GM21723 (cell line): Measurements from ENCODE around the gene NRAP.

Experiments used
- ATAC-seq: cut with Tn5 transposase; IDR thresholded peaks from one replicate; pipeline ENCODE4 v1.9.1; 2021; ENCODE audit warnings: mild to moderate bottlenecking, moderate library complexity; ENCODE audit not compliant: unreplicated experiment

Gene NRAP

DNA sequence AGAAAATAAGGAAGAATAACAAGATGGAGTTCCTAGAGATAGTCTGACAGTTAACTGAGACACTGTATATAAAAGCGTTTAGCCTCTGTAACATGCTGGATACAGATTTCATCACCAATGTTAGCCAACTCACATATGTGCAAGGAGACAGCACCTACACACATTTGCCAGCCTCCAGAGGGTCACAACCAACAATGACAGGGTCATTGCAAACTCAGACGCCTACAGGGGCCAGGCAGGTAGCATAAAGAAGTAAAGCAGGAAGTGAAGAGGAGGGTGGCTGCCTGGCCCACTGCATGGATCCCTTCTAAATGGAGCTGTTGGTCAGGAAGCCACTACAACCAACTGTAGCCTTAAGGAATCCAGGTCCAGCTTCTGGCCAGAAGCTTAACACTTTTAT lies 50.4 kb downstream of the NRAP start:
- ATAC-seq: no peak

DNA sequence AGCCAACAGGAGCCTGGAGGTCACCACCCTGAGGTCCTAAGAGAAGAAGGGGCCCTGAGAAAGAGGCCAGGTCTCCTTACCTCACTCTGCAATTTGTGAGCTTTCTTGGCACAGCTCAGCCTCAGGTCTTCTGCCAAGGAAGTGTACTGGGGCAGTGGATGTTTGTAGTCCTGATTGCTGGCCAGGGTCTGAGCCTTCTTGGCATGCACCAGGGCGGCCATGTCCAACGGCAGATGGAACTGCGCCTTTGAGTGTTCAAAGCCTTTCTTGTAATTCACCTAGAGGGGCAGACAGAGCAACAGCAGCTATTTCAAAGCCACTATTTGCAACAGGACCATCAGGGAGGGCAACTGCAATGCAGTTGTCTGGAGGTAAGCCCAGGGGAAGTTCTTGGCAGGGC lies 51.7 kb downstream of the NRAP start:
- no peak for ATAC-seq

DNA sequence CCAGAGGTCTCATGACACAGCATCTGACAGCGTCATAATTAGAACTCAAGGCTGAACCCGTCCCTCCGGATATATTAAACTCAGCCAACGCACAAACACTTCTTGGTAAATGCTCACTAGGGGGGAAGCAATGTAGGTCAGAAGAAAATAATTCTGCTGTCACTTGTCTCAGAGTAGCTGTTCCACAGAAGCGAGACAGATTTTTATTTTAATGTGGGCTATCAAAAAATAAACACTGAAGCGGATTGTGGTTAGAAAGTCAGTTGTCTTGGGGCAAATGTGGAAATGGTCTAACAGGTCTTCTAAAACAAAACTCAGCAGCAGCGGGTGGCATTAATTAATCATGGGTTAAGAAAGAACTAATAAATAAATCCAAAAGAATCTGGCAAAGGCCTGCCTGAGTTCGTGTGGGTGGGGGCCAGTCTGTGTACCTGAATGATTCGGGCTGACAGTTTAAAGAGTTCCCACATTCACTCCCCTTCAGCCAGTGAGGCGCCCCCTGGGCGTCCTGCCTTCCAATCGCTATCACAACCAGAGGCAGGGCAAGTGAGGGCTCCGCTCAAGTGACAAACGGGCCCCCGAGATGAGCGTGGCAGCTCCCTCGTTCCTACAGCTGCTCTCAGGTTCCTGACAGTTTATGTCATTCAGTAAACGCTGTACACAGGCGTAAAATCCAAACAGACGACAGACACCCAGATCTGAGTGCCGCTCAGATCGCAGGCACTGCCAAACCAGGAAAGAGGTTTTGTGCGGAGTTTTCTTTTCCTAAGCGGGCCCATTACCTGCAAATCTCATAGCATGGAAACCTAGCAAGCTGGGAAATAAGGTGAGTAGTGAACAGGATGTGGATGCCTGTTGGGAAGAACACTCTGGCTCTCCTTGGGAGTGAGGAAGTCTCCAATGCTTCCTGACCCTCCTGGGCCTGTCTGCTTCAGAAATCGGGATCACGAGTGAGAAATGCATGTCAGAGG lies 52.9 kb downstream of the NRAP start:
- ATAC-seq: no peak

DNA sequence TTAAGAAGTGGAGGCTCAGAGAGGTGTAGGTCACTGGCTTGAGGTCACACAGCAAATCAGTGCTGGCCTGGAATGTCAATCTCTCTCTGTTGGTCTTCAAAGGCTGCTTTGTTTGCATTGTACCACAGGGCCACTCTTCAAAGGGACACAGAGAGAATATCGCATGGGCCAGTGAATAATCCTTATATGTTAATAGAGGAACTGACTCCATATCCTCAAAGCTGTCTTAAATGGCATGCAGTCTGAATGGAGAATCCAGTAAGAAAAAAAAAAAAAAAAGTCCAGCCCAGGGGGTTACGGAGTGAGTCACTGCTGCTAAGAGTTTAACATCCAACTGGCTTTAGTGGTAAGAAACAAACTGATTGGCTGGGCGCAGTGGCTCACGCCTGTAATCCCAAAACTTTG lies 54.1 kb downstream of the NRAP start:
- no peak for ATAC-seq

DNA sequence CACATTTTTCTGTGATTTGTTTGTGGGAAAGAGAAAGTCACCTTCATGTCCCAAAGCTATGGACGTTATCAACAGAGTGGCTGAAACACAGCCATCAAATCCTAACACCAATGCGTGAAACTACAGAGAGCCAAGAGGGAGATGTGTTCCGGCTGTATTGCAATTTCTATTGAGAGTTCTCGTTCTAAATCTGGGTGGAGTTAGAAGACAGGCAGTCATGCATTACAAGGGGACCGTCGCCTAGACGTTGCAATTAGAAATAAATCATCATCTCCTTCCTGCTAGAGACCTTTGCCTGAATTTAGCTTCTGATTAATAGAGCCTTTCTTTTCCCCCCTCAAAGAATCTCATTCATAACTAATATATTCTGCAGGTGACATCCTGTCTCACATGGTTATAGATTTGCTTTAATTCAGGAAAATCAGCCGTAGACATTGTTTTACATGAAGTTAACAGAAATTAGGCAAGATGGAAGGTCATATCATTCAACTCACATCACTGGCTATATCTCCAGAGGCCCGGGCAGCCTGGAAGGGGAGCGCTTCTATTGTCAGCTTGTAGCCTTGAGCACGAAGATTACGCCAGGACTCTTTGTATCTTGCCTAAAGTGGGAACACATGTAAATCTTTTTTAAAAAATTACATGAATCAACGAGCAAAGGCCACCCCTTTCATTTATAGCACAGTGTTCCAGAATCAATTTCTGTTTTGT lies 58.4 kb downstream of the NRAP start:
- ATAC-seq: no peak

DNA sequence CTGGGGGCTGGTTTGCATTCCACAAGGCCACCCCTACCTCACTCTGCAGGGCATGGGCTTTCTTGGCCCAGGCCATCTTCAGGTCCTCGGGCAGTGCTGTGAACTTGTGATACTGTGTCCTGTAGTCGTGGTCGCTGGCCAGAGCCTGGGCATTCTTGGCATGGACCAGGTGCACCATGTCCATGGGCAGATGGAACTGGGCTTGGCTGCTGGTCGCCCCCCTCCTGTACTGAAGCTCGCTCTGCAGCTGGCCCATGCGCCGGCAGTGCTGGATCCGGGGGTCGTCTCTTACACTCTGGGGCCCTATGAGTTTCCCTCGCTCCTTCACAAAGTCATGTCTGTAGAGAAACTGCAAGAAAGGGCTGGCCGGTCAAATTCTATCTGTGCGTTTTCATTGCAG lies 59.3 kb downstream of the NRAP start:
- no peak for ATAC-seq

DNA sequence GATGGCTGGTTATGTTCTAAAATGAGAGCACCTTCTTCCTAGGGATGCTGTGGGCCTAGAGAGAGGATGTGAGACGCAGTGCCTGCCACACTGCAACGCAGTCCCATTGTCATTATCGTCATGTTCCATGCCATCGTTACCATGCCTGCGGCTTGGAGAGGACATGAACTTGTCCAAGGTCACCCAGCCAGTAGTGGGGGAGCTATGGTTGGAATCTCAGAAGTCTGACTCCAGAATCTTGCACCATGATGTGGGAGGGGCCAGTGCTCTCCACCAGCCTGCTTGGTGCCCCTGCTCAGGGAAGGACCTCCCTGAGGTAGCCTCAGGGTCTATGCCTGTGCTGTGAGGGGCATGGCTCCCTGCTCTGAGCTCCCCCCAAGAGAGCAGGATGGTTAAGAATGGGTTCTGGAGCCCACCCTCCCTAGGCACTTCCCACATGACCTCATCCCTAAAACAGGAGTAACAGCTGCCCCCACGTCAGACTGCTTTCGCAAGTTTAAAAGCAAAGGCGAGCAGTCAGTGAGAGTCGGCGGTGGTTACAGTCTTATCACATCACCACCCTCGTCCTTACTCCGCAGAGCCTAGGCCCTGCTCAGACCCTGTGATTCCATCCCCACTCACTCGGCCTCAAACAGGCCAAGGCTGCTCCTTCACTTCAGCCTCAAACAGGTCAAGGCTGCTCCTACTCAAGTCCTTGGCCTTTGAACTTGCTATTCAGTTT lies 60.6 kb downstream of the NRAP start:
- ATAC-seq: no peak

DNA sequence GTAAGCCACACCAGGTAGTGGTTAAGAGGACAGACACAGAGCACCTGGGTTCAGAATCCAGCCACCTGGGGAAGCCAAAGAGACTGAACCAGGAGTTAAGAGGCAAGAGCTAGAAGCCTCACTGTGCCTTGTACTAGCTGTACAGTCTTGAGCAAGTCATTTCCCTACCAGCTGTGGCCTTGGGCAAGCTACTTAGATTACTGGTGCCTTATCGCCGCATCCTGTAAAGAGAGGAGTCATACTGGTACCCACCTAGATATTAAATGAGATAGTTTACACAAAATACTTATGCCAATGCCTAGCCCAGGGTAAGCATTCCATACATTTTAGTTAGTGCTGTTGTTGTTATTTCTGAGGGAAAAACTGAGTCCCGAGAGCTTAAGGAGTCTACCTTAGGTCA lies 63.3 kb downstream of the NRAP start:
- no peak for ATAC-seq

DNA sequence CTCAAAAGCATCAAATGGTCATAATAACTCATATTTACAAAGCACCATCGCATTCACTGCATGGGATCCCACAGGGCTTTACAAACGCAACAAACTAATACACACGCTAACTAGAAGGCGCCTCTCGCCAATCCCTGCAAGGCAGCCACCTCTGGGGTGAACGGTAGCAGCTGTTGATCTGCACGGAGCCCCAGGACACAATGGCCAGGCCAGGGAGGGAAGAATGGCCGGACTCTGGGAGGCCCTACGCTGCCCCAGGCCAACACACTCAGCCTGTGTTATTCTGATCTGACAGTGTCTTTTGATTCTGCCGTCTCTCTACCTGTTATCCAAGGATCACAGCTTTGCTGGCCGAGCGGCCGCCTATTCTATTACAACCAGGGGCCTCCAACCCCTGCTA lies 69.2 kb downstream of the NRAP start:
- no peak for ATAC-seq

DNA sequence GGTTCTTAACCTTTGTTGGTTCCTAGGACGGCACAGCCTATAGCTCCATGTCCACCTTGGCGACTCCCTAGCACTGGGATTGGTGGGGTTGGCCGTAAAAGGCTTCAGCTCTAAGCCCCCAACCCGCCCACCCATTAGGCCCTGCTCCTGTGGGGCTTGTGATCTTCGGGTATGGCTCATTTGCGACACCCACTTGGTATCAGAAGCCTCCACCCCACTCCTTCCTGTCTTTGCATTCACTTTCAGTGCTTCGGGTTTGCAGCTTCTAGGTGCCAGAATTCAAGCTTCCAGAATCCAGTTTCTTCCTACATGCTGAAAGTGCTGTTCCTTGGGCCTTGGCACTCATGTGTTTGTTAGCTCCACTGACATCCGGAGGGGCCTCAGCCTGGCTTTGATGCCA lies 71.5 kb downstream of the NRAP start:
- no peak for ATAC-seq

DNA sequence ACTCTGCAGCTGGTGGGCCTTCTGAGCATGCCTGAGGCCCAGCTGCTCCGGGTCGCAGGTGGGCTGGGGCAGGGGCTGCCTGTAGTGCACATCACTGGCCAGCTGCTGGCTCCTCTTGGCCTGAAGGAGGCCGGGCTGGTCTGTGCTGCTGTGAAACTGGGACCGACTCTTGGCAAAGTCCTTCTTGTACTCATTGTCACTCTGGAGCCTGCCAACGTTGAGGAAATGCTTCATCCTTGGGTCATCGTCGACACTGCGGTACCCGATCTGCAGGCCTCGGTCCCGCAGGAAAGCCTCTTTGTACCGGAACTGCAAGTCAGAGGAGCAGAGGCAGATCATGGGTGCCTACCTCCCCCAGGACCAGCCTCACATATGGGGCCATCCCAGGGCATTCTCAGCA lies 73.3 kb downstream of the NRAP start:
- ATAC-seq: no peak

DNA sequence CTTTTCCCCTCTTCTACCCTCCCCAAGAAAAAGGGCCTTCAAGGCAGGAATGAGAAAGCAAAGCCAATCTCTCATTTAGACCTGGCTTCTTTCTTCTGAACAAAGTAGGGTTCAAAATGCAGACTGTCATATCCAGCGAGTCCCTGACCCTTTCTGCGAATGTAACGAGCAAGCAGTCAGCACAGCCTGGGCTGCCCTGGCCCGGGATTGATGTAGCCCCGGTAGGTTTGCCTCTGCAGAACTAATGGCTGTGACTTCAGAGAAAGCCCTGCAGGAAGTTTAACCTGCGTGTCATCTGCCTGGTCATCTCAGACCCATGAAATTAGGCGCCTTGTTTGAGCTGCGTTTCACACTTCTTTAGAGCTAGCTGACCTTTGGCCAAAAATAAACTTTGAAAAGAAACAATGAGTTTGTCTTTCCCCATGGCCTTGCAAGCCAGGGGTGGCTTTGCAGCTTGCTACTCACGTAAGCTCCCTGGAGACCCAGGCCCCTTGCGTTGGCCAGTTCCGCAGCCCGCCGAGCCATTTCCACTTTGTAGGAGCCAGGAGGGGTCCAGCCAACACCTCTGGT lies 74.6 kb downstream of the NRAP start:
- no peak for ATAC-seq

DNA sequence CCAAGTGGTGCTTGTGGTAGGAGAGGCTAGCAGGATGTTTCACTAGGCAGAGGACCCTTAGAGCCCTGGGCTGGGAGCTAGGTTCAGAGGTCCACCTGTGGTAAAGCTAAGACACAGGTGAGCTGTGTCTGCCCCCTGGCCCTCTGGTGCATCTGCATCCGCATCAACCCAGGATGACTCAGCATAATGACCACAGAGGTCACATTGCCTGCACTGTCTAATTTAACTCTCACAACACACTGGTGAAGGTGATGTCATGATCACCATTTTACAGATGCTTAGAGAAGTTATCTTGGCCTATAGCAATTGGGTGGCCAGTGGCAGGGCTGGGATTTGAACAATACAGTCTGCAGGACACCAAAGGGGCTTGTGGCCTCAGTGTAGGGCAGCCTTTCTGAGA lies 77.9 kb downstream of the NRAP start:
- ATAC-seq: no peak

DNA sequence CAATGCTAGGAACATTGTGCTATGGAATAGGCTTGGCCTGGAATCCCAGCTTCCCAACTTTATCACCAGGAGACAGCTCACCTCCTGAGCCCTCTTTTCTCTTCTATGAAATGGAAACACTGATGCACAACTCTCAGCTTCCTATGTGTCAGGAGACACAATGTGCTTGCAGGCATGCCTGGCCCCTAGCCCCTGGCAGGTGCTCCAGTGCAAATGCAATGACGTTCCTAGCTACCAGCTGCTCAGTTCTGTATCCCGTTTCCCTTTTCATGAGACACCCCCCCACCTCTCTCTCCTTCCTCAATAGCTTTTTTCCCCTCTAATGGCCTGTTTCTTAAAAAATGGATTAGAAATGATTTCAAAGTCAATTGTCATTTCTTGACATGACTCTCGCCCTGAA lies 80.3 kb downstream of the NRAP start:
- ATAC-seq: no peak

DNA sequence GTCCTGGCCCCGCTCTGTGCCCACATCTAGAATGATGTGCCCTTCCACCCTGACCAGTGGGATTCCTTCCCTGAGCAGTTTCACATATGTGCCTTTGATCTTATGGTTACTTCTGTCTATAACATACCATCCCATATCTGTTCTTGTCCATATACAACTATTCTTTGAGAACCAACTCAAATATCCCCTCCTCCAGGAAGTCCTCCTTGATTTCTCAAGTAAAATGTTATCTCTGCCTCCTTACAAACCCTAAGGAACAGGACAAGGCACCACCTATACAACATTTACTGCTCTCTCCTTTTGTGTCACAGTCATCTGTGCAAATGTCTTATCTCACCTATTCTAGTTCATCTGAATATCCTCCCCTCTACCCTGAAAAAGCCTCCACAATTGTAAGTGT lies 82.7 kb downstream of the NRAP start:
- no peak for ATAC-seq

DNA sequence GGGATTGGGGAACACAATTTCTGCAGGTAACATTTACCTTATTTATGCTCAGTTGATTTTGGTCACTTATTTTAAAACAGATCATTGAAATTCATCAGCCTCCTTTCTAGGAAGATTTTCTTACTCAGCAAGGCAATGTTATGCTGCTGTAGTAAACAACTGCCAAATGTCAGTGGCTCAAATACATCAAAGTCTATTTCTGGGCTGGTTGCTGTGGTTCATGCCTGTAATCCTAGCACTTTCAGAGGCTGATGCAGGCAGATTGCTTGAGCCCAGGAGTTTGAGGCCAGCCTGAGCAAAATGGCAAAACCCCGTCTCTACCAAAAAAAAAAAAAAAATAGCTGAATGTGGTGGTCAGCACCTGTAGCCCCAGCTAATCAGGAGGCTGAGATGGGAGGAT lies 85.1 kb downstream of the NRAP start:
- ATAC-seq: no peak

DNA sequence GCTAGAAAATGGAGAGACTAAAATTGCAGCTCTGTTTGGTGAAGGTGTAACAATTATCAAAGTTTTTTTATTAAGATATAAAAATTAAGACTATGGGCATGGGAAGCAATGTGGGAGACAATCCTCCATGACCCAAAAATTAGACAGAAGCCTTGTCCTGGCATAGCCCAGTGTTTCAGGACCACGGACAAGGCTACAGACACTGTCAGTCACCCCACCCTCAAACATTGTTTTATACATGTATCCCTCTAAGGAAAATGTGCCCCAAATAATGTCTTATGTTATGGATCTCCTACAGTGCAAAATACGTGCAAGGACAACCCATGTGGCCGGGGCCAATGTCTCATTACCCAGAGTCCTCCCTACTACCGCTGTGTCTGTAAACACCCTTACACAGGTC lies 87.0 kb downstream of the NRAP start:
- no peak for ATAC-seq

DNA sequence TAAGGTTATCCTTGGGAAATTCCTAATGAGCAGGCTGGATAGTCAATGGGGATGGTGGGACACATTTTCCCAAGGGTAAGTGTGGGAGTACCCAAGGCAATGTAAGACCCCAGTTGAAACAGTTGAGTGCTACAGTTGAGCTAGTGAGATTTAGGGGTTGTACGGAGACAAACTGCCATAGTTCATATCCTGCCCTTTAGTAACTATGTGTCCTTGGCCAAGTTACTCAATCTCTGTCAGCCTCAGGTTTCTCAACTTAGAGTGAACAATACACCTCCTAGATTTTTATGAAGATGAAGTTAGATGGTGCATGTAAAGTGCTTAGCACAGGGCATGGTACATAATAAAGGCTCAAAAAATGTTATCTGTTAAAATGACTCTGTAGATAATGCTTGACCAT lies 90.5 kb downstream of the NRAP start:
- no peak for ATAC-seq

DNA sequence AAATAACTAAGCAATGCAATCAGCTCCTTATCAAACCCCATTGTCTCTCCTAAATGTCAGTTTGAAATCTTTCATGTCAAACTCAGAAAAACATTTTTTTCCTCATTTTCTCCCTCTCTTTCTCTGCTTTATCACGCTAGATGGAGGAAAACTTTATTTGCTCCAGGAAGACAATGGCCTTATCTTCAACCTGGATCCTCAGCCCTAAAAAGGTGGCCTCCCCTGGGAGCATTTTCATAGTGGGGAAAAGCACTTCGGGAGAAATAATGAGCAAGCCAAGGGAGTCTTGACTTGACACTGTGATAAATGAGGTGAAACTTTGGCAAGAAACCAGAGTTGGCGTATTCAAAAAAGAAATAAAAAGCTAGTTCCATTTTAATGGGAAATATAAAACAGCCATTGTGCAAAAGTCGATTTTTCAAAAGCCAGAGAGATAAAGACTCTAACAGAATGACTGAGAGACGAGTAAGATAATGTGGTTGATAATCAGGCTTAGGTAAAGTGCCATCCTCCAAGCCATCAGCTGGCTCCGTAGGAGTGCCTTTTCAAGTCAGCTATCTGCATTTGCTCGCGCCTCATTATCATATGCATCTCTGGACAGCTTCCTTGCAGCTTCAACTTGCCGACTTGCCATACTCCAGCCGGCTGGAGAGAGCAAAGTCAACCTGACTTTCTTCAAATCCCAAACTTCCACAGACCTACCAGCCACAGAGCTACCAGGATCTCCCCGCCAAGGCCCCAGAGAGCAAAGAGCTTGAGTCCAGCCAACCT lies 91.1 kb downstream of the NRAP start:
- no peak for ATAC-seq

DNA sequence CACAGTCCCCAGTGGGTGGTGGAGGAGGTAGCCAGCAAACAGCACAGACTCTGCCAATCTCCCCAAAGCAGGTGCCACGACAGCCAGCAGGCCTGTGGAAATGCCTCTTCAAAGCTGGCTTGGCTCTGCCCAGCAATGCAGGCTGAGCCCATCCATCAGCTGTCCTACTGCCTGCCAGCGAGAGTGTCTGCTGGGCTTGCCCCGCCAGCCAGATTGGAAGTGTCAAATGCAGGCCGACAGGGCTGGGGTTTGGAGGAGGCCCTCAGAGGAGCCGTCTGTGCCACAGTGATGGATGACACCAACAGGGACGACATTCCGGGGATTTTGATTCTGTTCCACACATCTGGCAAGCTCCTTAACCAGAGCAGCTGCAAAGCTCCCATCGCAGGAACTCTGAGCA lies 94.3 kb downstream of the NRAP start:
- ATAC-seq: no peak

DNA sequence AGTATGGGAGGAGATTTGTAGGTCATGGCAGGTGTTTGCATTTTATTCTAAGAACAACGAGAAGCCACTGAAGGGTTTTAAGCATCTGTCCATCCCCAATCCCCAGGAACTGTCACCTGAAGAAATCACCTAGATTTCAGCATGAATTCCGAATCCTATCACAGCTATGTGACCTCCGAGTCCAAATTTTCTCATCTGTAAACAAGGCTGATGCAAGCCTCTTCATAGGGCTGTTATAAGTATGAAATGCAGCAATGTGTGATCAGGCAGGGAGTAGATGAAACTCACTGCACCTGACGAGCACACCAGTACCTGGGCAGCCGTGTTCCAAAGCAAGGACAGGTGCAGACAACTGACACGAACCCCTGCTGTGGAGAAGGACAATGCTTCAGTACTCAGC lies 97.0 kb downstream of the NRAP start:
- ATAC-seq: no peak
